Effector CD8-positive, alpha-beta T cell (primary cell): Measurements from ENCODE around the gene ACTG1.
"Not testable (repeated sequence)": the region's sequence is repeated elsewhere in the genome, so short reads cannot be mapped to it uniquely, and the experiment has no call there.

Experiments
- DNase-seq: peaks from one replicate; lab custom pipeline; 2025; lab: John Stamatoyannopoulos, UW

Gene ACTG1

DNA sequence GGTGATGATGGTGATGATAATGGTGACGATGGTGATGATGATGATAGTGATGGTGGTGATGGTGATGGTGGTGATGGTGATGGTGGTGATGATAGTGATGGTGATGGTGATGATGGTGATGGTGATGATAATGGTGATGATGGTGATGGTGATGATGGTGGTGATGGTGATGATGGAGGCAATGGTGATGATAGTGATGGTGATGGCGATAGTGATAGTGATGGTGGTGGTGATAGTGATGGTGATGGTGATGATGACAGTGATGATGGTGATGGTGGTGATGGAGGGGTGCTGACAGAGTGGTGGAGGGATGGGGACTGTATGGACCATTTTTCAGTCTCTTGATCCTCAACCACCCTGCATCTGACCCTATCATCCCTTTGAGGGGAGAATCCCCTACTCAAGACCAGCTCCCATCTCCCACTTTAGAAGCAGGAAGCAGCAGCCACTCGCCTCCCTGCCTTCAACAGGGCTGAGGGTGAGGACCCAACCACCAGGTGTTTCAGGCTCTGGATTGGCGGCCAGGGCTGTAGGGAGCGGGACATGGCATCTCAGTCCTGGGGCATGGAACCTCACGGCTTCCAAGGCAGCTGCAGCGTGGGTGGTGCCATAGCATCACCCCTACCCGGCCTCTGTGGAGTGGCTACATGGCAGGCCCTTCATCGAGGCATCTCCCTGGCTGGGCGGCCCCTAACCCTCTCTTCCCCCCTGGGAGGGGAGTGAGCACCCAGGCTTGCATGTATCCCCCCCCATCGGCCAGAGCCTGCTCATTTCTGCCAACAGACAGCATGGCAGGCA, 20.1 kb upstream of the ACTG1 start:
- DNase-seq = no peak

DNA sequence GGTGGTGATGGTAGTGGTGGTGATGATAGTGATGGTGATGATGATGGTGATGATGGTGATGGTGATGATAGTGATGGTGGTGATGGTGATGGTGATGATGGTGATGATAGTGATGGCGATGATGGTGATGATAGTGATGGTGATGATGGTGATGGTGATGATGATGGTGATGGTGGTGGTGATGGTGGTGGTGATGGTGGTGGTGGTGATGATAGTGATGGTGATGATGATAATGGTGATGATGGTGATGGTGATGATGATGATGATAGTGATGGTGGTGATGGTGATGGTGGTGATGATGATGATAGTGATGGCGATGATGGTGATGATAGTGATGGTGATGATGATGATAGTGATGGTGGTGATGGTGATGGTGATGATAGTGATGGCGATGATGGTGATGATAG, 19.4 kb upstream of the ACTG1 start:
- not testable (repeated sequence) for DNase-seq

DNA sequence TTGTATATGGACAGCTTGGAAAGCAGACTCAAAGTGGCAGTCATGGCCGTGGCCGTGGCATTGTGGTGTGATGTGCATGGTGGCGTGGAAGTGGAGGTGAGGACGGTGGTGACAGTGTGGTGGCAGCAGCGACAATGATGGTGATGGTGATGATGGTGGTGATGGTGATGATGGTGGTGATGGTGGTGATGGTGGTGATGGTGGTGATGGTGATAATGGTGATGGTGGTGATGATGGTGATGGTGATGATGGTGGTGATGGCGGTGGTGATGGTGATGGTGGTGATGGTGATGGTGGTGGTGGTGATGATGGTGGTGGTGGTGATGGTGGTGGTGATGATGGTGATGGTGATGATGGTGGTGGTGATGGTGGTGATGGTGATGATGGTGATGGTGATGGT, 18.4 kb upstream of the ACTG1 start:
- DNase-seq = not testable (repeated sequence)

DNA sequence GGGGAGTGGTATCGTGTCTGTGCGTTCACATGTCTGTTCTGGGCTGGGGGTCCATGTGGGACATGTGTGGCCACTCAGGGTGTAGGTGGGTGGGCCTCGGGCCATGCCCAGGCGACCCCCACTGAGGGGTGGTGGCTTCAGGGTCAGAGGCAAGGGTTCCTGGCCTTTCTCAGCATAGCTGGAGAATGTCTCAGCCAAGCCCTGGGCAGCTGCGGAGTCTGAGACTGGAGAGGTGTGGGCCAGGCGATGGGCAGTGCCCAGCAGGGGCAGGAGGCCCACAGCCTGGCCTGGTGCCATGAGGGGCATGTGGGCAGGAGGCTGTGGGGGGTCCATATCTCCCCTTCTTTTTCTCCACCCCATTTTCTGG, 16.8 kb upstream of the ACTG1 start:
- DNase-seq = no peak

DNA sequence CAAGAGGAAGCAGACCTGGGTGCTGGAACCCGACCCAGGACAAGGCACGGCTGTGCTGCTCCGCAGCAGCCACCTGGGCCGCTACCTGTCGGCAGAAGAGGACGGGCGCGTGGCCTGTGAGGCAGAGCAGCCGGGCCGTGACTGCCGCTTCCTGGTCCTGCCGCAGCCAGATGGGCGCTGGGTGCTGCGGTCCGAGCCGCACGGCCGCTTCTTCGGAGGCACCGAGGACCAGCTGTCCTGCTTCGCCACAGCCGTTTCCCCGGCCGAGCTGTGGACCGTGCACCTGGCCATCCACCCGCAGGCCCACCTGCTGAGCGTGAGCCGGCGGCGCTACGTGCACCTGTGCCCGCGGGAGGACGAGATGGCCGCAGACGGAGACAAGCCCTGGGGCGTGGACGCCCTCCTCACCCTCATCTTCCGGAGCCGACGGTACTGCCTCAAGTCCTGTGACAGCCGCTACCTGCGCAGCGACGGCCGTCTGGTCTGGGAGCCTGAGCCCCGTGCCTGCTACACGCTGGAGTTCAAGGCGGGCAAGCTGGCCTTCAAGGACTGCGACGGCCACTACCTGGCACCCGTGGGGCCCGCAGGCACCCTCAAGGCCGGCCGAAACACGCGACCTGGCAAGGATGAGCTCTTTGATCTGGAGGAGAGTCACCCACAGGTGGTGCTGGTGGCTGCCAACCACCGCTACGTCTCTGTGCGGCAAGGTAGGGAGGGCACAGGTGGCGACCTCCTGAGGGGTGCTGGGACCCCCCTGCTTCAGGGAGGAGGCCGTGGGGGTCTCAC, 16.2 kb upstream of the ACTG1 start:
- no peak for DNase-seq

DNA sequence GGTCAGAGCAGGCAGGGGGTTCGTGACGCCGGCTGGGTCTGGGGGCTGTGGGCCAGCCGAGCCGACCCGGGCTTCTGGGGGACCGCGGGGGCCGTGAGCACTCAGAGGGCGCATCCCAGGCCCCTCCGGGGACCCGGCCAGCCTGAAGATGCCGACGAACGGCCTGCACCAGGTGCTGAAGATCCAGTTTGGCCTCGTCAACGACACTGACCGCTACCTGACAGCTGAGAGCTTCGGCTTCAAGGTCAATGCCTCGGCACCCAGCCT, 15.7 kb upstream of the ACTG1 start:
- no peak for DNase-seq

DNA sequence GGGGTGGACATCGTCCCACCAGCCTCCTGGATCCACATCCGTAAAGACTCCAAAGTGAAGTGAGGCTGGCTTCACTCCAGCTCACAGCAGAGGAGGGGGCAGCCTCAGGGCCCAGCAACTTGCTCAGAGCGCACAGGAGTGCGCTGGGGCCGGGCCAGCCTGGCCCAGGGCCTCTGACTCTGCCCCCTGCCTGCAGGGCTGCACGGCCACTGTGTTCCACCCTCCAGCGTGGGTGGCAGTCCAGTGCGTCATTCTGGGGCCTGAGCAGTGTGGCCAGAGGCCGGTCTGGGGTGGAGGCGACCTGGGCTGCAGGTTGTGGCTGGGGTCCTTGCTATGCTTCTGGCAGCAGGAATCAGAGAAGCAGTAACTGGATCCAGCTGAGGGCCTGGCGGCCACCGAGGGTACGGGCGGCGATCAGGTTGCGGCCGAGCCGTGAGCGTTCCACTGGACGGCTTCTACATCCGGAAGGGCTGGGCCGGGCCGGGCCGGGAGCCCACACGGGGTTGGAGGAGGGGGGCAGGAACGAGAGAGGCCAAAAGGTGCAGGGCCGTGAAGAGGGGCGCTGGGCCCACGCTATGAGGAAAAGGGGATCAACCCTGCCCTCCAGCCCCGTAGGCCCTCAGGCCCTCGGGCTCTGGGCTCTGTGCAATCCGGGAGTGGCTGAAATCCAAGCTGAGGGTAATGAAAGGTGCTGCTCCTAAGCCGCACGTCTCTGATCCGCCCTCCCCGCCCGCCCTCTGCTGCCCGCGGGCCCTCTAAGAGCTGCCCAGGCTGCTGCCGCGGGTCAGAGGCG, 15.2 kb upstream of the ACTG1 start, which contains the start of gene FSCN2:
Gene FSCN2 (plus strand): TSS at position 787 of the 793 bp plus-strand sequence. CDS start 155 bp downstream, outside the sequence.
- no peak for DNase-seq

DNA sequence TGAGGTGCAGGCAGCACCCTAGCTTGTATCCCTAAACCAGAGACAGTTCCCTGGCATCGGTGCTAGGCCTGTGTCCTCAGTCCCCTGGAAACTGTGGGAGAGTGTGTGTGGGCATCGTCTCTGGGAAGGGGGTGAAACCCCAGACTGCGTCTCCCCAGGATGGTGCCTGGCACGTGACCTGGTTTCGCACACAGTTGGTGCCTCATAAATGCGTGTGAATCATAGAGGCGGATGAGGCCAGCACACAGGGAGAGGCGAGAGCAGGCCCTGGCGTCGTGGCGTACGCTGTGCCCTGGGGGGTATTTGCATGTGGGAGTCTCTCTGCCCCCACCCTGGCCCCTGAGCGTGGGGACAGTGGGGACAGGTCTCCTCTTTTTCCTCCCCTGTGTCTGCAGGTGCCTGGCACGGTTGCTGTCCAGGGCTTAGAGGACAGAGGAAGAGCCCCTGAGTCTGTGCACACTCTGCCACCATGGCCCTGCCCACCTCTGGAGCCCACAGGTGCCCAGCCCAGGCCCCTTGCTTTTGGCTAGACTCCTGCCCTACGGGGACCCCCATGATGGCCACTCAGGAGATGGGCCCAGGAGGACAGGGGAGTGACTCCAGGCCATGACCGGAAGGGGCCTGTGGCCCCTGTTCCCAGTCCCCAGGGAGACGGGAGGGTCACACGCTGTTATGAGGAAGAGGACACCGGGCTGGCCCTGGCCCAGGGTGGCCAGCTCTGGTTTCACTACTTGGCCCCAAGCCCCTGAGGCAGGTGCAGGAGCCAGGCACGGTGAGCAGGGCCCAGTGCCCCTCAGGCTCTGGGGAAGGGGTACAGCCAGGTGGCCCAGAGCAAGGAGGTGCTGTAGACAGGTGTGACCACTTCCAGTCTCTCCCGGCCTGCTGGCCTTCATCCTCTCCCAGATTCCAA, 14.3 kb upstream of the ACTG1 start:
- DNase-seq = no peak

DNA sequence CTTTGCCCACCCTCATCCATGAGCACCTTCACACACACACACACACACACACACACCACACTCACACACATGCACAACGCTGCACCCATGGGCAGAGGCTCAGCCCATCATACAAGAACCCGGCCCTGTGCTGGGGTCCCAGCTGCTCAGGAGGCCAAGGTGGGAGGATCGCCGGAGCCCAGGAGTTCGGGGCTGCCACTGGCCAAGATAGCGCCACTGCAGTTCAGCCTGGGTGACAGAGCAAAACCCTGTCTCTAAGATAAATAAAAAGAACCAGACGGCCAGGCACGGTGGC, 12.2 kb upstream of the ACTG1 start:
- no peak for DNase-seq

DNA sequence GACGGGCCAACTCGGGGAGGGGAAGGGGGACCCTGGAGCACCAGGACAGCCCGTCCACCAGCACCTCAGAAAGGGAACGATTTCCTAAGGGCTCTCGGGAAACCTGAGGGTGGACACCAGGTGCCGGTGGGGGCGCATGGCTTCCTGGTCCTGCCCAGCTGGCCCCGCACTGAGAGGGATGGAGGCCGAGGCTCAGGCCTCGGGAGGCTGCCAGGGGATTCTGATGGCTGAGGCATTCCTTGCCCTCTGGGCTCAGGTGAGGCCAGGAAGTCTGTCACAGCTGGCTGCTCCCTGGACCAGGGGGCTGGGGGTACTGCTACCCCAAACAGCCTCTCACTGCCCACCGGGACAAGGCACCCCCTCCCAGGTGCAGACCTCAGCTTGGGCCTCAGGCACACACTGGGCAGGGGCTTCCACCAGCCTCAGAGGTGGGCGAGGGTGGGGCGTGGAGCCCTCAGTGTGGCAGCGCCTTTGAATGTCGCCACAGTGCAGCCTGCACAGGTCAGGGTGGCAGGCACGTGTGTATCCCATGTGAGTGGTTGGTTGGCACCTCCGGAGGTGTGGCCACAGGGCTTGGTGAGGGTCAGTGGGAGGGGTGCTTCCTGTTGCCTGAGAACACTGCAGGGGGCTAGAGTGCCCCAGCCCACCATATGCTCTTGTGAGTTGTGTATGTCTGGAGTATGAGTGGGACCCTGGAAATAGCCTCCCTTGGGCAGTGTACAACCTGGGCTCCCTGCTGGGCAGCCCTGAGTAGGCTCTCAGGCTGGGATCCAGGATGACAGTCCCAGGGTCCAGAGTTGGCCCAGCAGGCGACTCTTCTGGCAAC, 11.7 kb upstream of the ACTG1 start:
- no peak for DNase-seq

DNA sequence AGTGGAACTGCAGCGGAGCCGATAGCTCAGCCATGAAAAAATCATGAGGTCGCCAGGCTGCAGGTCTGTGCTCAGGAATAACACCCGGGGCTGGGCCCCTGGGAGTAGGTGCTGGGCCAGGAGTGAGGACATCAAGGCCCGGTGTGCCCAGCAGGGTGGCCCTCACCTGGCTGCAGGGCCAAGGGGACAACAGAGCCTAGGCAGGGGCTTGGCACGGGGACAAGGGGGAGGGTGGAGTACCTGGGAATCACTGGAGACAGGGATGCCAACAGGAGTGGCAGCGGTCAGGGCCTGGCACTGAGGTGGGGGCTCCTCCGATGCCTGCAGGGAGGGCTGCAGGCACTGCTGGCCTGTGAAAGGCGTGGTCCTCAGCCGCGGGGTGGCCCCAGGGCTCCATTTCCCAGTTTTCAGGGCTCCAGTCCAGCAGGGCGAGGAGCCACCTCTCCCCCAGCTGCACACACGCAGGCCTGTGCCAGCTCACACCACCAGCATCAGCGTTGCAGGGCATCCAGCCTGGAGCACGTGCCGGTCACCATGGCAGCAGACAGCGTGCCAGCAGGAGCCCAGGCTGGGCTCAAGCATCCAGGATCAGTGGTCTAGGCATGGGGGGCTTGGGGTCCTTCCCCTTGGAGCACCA, 10.9 kb upstream of the ACTG1 start:
- DNase-seq = no peak

DNA sequence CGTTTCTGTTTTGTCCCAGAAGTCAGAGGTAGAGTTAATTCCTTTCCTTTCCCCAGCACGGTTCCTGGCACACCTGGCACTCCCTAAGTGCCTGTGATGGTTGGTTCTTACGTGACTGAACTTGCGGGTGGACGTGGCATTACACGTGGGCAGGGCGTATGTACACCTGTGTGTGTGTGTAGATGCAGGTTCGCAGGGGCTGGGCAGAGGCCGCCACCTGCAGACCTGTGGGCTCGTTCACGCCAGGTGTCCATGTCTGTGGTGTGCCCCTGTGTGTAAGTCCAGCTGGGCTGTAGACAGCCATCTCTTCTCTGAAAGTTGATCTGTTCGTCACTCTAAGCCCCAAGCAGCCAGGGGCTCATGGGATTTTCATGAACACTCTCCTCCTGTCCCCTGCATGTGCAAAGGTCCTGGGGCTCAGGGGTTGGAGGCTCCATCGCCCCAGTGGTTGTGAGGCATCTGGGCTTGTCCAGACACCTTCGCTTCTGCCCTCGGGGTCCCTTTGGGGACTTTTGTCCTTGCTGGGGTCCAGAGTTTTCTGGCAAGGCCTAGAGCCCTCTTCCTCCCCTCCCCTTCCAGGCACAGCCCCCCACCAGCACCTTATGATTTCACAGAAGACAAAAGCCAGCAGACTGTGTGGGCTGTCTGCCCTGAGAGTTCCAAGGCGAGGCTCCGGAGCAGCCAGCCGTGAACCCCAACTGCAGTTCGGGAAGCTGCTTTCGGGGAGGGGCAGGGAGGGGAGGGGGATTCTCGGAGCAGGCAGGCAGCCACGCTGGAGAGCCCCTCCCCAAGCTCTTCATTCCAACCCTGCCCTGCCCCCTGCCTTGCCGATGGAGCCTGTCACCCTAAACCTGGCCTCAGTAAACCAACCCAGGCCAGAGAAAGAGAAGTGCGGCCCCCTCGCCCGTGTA, 10.1 kb upstream of the ACTG1 start:
- no peak for DNase-seq

DNA sequence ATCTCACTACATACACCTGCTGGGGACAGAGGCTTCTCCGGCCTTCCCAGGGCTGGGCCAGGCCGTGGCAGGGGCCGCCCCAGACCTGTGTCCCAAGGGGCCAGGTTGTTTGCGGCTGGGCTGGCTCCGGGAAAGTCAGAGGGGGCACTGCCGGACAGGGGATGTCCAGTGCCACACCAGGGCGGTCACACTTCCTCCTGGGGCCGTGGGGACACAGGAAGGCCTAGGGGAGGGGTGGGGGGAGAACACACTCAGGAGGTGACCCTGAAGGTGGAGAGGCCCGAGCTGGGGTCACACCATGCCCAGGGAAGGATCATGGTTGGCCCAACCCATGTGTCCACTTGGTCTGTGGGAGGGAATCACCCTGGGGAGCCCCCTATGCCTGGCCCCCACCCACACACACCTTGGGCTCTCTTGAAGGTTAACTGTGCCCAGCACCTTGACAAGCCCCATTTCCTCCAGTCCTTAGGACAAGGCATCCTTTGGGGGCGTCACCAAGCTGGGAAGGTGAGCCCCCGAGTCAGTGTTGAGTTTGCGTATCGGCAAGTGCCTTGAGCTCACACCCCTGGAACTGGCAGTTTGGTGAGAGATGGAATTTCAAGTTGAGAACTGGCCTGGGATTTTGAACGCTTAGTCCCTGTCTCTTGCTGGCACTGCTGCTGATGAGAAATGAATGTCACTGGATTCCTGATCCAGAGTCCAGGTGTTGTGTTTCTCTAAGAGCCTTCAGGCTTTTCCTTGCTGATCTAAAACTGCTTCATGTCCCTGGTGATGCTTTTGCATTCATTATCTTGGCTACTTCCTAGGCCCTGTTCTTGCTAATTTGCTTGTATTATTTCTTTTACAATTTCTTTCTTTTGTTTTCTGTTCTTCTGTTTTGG, 7.7 kb upstream of the ACTG1 start:
- no peak for DNase-seq

DNA sequence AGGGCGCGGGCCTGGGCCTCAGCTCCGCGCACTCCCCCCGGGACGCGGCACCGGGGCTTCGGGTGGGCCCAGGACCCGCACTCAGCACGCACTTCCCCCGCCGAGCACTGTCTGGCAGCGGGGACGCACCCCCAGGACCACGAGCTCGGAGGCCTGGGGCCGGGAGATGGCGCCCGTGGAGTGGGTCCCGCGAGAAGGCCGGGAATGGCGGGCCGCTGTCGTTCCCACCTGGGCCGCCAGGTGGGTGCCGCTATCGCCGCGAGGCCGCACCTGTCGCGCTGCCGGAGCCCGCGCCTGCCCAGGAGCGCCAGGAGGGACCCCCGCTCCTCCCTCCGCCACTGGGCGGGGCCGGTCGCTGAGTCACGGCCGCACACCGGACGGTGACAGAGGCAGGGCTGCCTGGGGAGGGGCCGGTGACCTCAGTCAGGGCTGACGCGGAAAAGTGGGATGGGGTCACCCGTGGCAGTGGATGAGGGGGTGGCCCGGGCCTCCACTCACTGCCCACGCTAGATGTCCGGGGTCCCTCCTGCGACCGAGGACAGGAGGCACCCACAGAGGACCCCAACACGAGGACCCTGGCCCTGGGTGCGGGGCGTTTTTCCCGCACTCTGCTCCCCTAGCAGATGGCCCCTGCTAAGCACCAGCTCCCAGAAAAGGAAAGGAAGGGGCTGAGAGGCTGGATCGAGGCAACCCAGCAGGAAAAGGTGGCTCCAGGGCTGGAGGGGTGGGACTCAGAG, 6.9 kb upstream of the ACTG1 start:
- peak; percentile 58 for DNase-seq

DNA sequence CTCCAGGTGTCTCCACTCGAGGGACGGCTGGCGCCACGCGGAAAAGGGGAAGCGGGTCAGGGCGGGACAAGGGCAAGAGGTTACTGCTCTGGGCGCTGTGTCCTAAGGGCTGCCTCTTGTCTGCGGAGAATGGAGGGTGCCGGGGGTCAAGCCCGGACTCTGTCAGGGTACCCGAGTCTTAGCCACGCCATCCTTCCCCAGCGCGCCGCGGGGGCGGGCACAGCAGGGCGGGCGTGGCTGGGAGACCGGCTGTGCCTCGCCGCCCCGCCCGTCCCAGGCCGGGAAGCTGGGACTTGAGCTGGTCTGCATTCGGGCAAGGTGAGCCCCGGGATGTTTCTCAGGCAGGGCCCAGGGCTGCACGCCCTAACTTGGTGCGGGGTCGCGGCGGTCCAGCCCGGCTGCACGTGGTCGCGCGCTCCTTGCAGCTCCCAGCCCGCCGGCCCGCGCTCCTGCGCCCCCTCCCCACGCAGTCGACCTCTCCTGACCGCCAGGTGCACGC, 6.2 kb upstream of the ACTG1 start:
- DNase-seq = no peak

DNA sequence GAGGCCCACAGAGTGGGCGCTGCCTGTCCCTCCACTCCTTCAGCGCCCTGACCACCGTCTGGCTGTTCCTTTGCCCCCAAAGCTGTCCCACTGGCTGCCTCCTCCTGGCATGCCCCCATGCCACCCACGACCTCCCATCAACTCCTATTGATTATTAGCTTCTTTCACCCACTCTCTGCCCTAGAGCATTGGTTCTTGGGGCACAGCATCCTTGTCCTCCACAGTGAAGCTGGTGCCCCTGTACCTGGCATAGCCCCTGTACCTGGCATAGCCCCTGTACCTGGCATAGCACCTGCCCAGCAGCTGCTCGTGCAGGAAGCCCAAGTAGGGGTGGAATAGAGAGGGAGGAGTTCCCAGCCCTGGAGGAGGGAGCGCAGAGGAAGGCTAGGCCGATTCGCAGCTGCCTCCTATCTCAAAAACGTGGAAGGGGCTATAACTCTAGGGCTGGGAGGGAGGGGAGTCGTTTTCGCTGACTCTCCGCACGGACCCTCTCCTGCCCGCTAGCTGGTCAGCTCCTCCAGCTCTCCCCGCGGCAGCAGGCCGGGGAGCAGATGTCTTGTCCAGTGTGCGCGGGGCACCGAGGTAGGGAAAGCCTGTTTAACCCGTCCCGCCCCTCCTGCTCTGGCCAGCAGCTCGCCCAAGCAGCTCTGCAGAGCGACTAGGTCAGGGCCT, 5.7 kb upstream of the ACTG1 start:
- no peak for DNase-seq
